Stimulated activated naive CD8-positive, alpha-beta T cell treated with anti-CD3 and anti-CD28 coated beads, Interleukin-15, Interleukin-2, amounts not matched to agents 100 ng/mL and 50 ng/mL, for 24 hours (primary cell): ENCODE data around the gene CCDC7.
"Not testable (repeated sequence)": the region's sequence is repeated elsewhere in the genome, so short reads cannot be mapped to it uniquely, and the experiment has no call there.

ENCODE experiments used
- H3K27ac Mint-ChIP-seq: one replicate; pipeline ENCODE4 v1.8.0; 2021; ENCODE audit warnings: mild to moderate bottlenecking, mixed read lengths
- H3K27me3 Mint-ChIP-seq: one replicate; pipeline ENCODE4 v1.8.0; 2021; ENCODE audit warnings: mixed read lengths
- H3K36me3 Mint-ChIP-seq: one replicate; pipeline ENCODE4 v1.8.0; 2021; ENCODE audit warnings: low read depth, mixed read lengths
- H3K4me1 Mint-ChIP-seq: one replicate; pipeline ENCODE4 v1.8.0; 2021; ENCODE audit warnings: low read depth, mixed read lengths
- H3K4me3 Mint-ChIP-seq: one replicate; pipeline ENCODE4 v1.8.0; 2021; ENCODE audit warnings: mild to moderate bottlenecking, mixed read lengths
- H3K9me3 Mint-ChIP-seq: one replicate; pipeline ENCODE4 v1.8.0; 2021; ENCODE audit warnings: mixed read lengths

The CCDC7 gene

DNA sequence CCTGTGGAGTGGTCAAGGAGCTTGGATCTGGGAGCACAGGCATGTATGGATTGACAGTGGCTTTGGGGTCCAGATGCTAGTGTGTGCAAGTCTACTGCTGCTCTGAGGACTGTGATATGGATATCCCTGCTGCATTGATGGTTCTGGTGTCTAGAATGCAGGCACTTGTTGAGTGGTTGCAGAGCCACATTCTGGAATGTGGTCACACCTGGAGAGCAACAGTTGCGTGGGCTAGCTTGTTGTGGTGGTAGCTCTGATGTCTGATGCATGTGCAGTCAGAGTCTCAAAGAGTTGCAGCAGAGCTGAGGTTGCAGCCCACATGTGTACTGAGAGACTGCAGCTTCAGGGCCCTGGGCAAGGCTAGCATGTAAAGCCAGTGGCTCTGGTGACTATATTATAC lies 43.2 kb downstream of the CCDC7 start:
- H3K9me3 Mint-ChIP-seq = peaks cover 9% of the 10 kb centered on the region
- H3K4me3 Mint-ChIP-seq = no peak overlapping the region
- H3K36me3 Mint-ChIP-seq = peaks cover 58% of the 10 kb centered on the region
- no peaks in the 10 kb centered on the region for H3K4me1 Mint-ChIP-seq
- H3K27ac Mint-ChIP-seq = no peak overlapping the region
- no peaks in the 10 kb centered on the region for H3K27me3 Mint-ChIP-seq

DNA sequence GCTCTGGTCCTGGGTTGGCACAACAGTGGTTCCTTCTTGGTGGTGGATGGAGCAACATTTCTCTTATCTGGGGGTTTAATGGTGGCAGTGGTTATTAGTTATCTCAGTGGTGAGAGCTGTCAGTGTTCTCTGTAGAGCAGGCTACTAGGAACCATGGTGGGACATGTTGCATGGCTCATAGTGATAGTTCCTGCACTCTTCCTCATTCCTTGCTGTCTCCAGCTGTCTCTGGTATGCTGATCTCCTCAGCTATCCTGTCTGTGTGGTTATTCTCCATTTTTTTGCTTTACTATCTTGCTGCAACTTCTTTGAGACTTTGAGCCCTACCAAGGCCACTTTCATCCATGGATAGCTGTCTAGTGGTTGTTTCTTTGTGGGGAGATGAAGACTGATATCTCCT lies 44.0 kb downstream of the CCDC7 start:
- peaks cover 9% of the 10 kb centered on the region for H3K9me3 Mint-ChIP-seq

DNA sequence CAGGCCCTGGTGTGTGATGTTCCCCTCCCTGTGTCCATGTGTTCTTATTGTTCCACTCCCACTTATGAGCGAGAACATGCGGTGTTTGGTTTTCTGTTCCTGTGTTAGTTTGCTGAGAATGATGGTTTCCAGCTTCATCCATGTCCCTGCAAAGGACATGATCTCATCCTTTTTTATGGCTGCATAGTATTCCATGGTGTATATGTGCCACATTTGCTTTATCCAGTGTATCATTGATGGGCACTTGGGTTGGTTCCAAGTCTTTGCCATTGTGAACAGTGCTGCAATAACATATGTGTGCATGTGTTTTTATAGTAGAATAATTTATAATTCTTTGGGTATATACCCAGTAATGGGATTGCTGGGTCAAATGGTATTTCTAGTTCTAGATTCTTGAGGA lies 48.6 kb downstream of the CCDC7 start:
- H3K4me3 Mint-ChIP-seq, H3K27me3 Mint-ChIP-seq, H3K4me1 Mint-ChIP-seq, H3K27ac Mint-ChIP-seq: not testable (repeated sequence)
- peaks cover 14% of the 10 kb centered on the region for H3K9me3 Mint-ChIP-seq
- peaks cover 57% of the 10 kb centered on the region for H3K36me3 Mint-ChIP-seq

More for the DNA sequence above, 44.0 kb downstream of the CCDC7 start:
- Mint-ChIP-seq H3K27me3 (no peaks in the 10 kb centered on the region), H3K27ac (no peak overlapping the region), H3K4me1 (no peaks in the 10 kb centered on the region), H3K4me3 (no peak overlapping the region), H3K36me3 (peaks cover 55% of the 10 kb centered on the region)

DNA sequence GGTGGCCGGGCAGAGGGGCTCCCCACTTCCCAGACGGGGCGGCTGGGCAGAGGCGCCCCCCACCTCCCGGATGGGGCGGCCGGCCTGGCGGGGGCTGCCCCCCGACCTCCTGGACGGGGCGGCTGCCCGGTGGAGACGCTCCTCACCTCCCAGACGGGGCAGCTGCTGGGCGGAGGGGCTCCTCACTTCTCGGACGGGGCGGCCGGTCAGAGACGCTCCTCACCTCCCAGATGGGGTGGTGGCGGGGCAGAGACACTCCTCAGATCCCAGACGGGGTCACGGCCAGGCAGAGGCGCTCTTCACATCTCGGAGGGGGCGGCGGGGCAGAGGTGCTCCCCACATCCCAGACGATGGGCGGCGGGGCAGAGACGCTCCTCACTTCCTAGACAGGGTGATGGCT lies 54.2 kb downstream of the CCDC7 start:
- H3K4me3 Mint-ChIP-seq, H3K27me3 Mint-ChIP-seq, H3K4me1 Mint-ChIP-seq, H3K27ac Mint-ChIP-seq: not testable (repeated sequence)
- Mint-ChIP-seq H3K36me3 (peaks cover 63% of the 10 kb centered on the region), H3K9me3 (peaks cover 23% of the 10 kb centered on the region)

DNA sequence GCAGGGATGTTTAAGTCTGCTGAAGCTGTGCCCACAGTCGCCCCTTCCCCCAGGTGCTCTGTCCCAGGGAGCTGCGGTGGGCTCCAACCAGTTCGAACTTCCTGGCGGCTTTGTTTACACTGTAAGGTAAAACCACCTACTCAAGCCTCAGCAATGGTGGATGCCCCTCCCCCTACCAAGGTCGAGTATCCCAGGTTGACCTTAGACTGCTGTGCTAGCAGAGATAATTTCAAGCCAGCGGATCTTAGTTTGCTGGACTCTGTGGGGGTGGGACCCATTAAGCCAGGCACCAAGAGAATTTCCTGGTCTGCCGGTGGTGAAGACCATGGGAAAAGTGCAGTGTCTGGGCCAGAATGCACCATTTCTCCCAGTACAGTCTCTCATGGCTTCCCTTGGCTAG lies 56.0 kb downstream of the CCDC7 start:
- H3K36me3 Mint-ChIP-seq = peaks cover 63% of the 10 kb centered on the region
- H3K4me1 Mint-ChIP-seq = no peaks in the 10 kb centered on the region

DNA sequence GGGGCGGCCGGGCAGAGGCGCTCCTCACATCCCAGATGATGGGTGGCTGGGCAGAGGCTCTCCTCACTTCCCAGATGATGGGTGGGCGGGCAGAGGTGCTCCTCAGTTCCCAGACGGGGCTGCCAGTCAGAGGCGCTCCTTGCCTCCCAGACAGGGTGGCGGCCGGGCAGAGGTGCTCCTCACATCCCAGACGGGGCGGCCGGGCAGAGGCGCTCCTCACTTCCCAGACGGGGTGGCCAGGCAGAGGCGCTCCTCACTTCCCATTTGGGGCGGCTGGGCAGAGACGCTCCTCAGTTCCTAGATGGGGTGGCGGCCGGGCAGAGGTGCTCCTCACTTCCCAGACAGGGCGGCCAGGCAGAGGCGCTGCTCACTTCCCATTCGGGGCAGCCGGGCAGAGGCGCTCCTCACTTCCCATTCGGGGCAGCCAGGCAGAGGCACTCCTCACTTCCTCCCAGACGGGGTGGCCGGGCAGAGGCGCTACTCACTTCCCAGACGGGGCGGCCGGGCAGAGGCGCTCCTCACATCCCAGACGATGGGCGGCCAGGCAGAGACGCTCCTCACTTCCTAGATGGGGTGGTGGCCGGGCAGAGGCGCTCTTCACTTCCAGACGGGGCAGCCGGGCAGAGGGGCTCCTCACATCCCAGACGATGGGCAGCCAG lies 60.0 kb downstream of the CCDC7 start:
- H3K36me3 Mint-ChIP-seq = peaks cover 47% of the 10 kb centered on the region
- not testable (repeated sequence) for H3K27me3 Mint-ChIP-seq, H3K4me3 Mint-ChIP-seq, H3K27ac Mint-ChIP-seq, H3K9me3 Mint-ChIP-seq, H3K4me1 Mint-ChIP-seq

More for the DNA sequence above, 56.0 kb downstream of the CCDC7 start:
- Mint-ChIP-seq H3K27ac (no peak overlapping the region), H3K27me3 (no peaks in the 10 kb centered on the region), H3K4me3 (no peak overlapping the region), H3K9me3 (peaks cover 17% of the 10 kb centered on the region)

DNA sequence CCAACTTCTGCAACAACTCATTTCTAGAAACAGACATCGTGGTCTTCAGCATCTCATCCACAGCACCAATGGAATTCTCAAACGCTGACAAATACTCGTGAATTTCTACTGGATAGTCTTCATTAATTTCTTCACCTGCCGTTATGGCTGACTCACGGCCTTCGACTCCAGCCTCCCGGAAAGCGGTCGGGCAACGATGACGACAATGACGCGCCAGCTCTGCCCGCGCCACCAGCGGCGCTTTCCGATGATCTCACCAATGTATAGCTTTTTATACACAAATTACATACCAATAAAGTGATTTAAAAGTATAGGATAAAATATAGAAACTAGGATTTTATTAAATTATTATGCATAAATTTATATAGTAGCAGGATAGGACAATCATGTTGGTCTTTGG lies 65.7 kb downstream of the CCDC7 start:
- Mint-ChIP-seq H3K36me3 (peaks cover 29% of the 10 kb centered on the region), H3K4me1 (no peaks in the 10 kb centered on the region), H3K27me3 (no peaks in the 10 kb centered on the region), H3K27ac (no peak overlapping the region), H3K9me3 (peaks cover 3% of the 10 kb centered on the region), H3K4me3 (no peak overlapping the region)

DNA sequence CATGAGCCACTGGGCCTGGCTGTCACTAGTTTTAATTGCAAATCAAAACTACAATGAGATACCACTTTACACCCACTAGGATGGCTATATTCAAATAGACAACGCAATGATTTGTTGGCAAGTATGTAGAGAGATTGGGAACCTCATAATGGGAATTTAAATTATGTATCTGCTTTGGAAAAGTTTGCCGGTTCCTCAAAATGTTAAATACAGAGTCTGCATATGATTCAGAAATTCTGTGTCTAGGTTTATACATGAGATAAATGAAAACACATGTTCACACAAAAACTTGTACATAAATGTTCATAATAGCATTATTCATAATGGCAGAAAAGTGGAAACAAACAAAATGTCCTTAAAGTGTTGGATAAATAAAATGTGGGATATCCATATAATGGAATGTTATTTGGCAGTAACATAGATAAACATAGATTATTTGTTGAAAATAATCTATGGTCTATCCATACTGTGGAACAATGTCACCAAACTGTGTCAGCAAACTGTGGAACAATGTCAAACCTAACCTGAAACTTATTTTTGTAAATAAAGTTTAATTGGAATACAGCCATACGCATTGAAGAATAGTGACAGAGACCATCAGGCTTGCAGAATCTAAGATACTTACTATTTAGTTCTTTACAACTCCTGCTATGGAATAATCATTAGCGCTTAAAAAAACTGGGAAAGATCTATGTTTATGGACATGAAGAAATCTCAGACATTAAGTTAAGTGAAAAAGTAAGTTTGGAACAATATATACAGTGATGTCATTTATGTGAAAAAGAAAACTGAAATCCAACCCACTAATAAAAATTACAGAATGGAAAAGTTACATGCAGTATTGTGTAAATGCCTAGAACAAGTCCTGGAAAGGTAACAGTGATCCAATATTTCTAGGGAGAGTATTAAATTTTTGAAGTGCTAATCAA lies 70.9 kb downstream of the CCDC7 start:
- Mint-ChIP-seq H3K4me1 (no peaks in the 10 kb centered on the region), H3K27ac (no peak overlapping the region), H3K4me3 (no peak overlapping the region), H3K27me3 (no peaks in the 10 kb centered on the region), H3K9me3 (peaks cover 17% of the 10 kb centered on the region), H3K36me3 (peaks cover 7% of the 10 kb centered on the region)

DNA sequence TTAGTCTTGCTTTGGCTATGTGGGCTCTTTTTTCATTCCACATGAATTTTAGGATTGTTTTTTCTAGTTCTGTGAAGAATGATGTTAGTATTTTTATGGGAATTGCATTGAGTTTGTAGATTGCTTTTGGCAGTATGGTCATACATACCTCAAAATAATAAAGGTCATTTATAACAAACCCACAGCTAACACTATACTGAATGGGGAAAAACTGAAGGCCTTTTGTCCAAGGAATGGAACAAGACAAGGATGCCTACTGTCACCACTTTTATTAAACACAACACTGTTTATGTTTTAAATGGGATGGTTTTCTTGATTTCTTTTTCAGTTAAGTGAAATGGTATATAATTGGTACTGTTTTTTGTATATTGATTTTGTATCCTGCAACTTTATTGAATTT lies 84.3 kb downstream of the CCDC7 start:
- Mint-ChIP-seq H3K4me3 (no peak overlapping the region), H3K9me3 (peaks cover 10% of the 10 kb centered on the region), H3K4me1 (no peaks in the 10 kb centered on the region), H3K36me3 (peaks cover 19% of the 10 kb centered on the region), H3K27me3 (no peaks in the 10 kb centered on the region), H3K27ac (no peak overlapping the region)

DNA sequence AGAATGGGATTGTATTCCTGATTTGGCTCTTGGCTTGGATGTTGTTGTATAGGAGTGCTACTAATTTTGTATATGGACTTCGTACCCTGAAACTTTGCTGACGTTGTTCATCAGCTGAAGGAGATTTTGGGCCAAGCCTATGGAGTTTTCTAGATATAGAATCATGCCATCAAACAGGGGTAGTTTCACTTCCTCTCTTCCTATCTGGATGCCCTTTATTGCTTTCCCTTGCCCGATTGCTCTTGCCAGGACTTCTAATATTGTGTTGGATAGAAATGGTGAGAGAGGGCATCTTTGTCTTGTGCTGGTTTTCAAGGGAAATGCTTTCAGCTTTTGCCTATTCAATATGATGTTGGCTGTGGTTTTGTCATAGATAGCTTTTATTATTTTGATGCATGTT lies 92.3 kb downstream of the CCDC7 start:
- no peaks in the 10 kb centered on the region for H3K27me3 Mint-ChIP-seq
- no peak overlapping the region for H3K4me3 Mint-ChIP-seq
- H3K4me1 Mint-ChIP-seq = no peaks in the 10 kb centered on the region
- H3K9me3 Mint-ChIP-seq = peaks cover 18% of the 10 kb centered on the region
- no peak overlapping the region for H3K27ac Mint-ChIP-seq
- H3K36me3 Mint-ChIP-seq = peaks cover 23% of the 10 kb centered on the region

DNA sequence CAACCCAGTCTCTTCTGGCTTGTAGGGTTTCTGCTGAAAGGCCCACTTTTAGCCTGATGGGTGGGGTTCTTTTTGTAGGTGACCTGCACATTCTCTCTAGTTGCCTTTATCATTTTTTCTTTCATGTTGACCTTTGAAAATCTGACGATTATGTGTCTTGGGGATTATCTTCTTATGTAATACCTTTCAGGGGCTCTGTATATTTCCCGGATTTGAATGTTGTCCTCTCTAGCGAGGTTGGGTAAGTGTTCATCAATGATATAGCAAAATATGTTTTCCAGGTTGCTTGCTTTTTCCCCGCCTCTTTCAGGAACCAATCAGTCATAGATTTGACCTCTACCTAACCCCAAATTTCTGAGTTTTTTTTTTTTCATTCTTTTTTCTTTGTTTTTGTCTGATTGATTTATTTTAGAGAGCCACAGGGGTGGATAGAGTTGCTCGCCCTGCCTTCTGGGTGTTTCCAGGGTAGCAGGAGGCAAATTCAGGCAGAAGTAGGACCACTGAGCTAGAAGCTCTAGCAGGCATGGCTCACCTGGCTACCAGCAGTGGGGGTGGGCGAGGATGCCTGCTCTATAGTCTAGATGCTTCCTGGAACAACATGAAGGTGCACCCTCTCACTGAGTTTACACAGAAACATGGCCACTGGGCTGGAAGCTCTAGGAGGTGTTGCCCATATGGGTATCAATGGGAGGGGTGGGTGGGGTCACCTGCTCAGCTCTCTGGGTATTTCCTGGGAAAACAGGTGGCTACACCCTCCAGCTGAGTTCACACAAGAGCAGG lies 94.9 kb downstream of the CCDC7 start:
- no peak overlapping the region for H3K4me3 Mint-ChIP-seq
- H3K27me3 Mint-ChIP-seq = no peaks in the 10 kb centered on the region
- H3K36me3 Mint-ChIP-seq = peaks cover 18% of the 10 kb centered on the region
- peaks cover 6% of the 10 kb centered on the region for H3K9me3 Mint-ChIP-seq
- no peak overlapping the region for H3K27ac Mint-ChIP-seq
- no peaks in the 10 kb centered on the region for H3K4me1 Mint-ChIP-seq

DNA sequence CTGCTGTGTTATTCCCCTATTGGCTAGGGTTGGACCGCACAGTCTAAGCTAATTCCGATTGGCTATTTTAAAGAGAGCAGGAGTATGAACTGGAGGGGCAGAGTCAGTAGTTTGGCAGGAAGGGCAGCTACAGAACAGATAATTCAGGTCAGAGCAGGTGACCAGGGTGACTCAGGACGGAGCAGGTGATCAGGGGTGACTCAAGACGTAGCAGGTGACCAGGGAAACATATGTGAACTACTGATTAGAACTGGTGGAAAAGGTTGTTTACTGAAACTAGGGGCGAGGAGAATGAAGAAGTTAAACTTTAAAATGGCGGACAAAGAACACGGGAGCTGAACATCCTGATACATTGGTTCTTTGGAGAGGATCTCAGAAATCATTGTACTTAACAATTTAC lies 102.3 kb downstream of the CCDC7 start:
- Mint-ChIP-seq H3K9me3 (peaks cover 6% of the 10 kb centered on the region), H3K4me3 (no peak overlapping the region), H3K27me3 (no peaks in the 10 kb centered on the region), H3K4me1 (no peaks in the 10 kb centered on the region), H3K36me3 (peaks cover 23% of the 10 kb centered on the region), H3K27ac (no peak overlapping the region)

DNA sequence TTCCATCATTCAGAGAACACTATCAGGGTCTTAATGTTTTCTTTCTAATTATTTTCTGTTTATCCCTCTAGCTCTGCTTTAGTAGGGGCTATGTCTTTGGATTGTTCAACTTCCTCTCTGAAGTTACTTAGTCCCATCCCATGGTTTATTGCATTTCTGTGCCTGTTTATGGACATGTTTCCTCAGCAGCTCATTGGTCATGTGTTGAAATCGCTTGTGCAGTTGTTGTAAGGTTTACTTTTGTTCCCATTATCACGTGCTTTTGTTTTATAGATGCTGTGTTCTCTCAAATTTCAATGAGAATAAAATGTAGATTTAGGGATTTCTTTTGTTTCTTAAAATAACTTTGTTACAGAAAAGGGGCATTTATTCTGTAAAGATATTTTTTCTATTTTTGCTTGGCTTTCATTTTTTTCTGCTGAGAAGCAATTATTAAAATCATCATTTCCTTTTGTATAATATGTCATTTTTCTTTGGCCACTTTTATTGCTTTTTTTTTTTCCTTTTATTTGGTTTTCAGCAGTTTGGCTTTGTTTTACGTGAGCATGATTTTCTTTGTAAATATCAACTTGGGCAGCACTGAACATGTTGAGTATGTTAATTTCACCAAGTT lies 110.9 kb downstream of the CCDC7 start:
- Mint-ChIP-seq H3K27me3 (no peaks in the 10 kb centered on the region), H3K27ac (no peak overlapping the region), H3K9me3 (peaks cover 10% of the 10 kb centered on the region), H3K4me3 (no peak overlapping the region), H3K4me1 (no peaks in the 10 kb centered on the region), H3K36me3 (peaks cover 9% of the 10 kb centered on the region)

DNA sequence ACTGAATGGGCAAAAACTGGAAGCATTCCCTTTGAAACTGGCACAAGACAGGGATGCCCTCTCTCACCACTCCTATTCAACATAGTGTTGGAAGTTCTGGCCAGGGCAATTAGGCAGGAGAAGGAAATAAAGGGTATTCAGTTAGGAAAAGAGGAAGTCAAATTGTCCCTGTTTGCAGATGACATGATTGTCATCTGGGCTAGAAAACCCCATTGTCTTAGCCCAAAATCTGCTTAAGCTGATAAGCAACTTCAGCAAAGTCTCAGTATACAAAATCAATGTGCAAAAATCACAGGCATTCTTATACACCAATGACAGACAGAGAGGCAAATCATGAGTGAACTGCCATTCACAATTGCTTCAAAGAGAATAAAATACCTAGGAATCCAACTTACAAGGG lies 116.8 kb downstream of the CCDC7 start:
- H3K36me3 Mint-ChIP-seq, H3K4me1 Mint-ChIP-seq, H3K27ac Mint-ChIP-seq, H3K27me3 Mint-ChIP-seq, H3K4me3 Mint-ChIP-seq: not testable (repeated sequence)
- peaks cover 11% of the 10 kb centered on the region for H3K9me3 Mint-ChIP-seq

DNA sequence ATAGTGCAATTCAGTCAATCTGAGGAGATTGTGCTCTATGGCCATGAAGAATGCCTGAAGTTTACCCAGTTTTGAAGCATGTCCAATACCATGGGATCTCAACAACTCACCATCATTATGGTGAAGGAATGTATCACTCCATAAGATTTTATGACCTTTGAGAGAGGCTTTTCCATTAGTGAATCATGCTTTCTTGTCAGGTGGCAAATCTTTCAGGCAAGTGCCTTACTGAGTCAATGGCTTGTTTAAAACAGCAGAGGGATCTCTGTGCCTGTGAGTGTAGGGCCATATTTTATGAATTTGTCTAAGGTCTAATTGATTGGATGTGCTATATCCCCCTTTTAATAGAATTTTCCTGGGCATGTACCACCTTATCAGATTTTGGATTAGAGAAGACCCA lies 131.5 kb downstream of the CCDC7 start:
- Mint-ChIP-seq H3K36me3 (no peaks in the 10 kb centered on the region), H3K4me1 (no peaks in the 10 kb centered on the region), H3K27ac (no peak overlapping the region), H3K9me3 (no peaks in the 10 kb centered on the region), H3K4me3 (no peak overlapping the region), H3K27me3 (no peaks in the 10 kb centered on the region)
